GM18508 (cell line): ENCODE results near the gene NDC1.
"Not testable (repeated sequence)": the region's sequence is repeated elsewhere in the genome, so short reads cannot be mapped to it uniquely, and the experiment has no call there.

ENCODE experiments used
- ATAC-seq: cut with Tn5 transposase; IDR thresholded peaks from one replicate; pipeline ENCODE4 v1.9.1; 2021; ENCODE audit warnings: moderate number of reproducible peaks; ENCODE audit not compliant: insufficient read depth, unreplicated experiment

Gene NDC1

GRCh38 chr1:53837924-53838653 lies at the start of gene NDC1:
Gene NDC1, minus strand, starts transcription at chr1:53838296. Its CDS starts 35 bp downstream, at chr1:53838261.
- peak; percentile 76 for ATAC-seq

- not testable (repeated sequence) for ATAC-seq
These were observed 45.5 kb upstream of the NDC1 start for GRCh38 chr1:53883600-53883999.

GRCh38 chr1:53881853-53882252 lies 43.8 kb upstream of the NDC1 start:
- ATAC-seq, result not testable (repeated sequence)

GRCh38 chr1:53878492-53879105 lies 40.5 kb upstream of the NDC1 start:
- no peak for ATAC-seq

GRCh38 chr1:53875150-53875549 lies 37.1 kb upstream of the NDC1 start:
- ATAC-seq, result not testable (repeated sequence)

- ATAC-seq, result no peak
These were observed 33.8 kb upstream of the NDC1 start for GRCh38 chr1:53871773-53872484.

- no peak for ATAC-seq
These were observed 33.1 kb upstream of the NDC1 start for GRCh38 chr1:53871221-53871620.

GRCh38 chr1:53869454-53870117 lies 31.5 kb upstream of the NDC1 start:
- no peak for ATAC-seq

GRCh38 chr1:53868565-53868964 lies 30.5 kb upstream of the NDC1 start:
- no peak for ATAC-seq

- no peak for ATAC-seq
These were observed 24.4 kb upstream of the NDC1 start for GRCh38 chr1:53862507-53862906.

GRCh38 chr1:53860967-53861411 lies 22.9 kb upstream of the NDC1 start:
- no peak for ATAC-seq

GRCh38 chr1:53851571-53852285 lies 13.6 kb upstream of the NDC1 start:
- ATAC-seq, result no peak

GRCh38 chr1:53850082-53850673 lies 12.1 kb upstream of the NDC1 start:
- ATAC-seq, result no peak

GRCh38 chr1:53847980-53848379 lies 9.9 kb upstream of the NDC1 start:
- ATAC-seq, result no peak

GRCh38 chr1:53842347-53842746 lies 4.3 kb upstream of the NDC1 start:
- ATAC-seq, result no peak

- no peak for ATAC-seq
These were observed 518 bp upstream of the NDC1 start for GRCh38 chr1:53838654-53838974.

- ATAC-seq, result no peak
These were observed 511 bp downstream of the NDC1 start for GRCh38 chr1:53837646-53837923.

- ATAC-seq, result no peak
These were observed 2.6 kb downstream of the NDC1 start for GRCh38 chr1:53835491-53835890.

- no peak for ATAC-seq
These were observed 3.3 kb downstream of the NDC1 start for GRCh38 chr1:53834776-53835175.

GRCh38 chr1:53833393-53833792 lies 4.7 kb downstream of the NDC1 start:
- no peak for ATAC-seq
